GM12865 (cell line): ENCODE results near the gene FOXL3.
"Not testable (repeated sequence)": the region's sequence is repeated elsewhere in the genome, so short reads cannot be mapped to it uniquely, and the experiment has no call there.

Experiments
- DNase-seq: peaks from one replicate; pipeline ENCODE4 v3.0.0; 2010; ENCODE audit warnings: low read depth
- H3K4me3 ChIP-seq: 2 replicates; pipeline ENCODE4 v1.5.1; 2011; ENCODE audit warnings: mild to moderate bottlenecking, low read depth, low read length, control low read depth
- TF ChIP-seq, protein P1 (sequence below): IDR thresholded peaks from 2 replicates; pipeline ENCODE4 v1.5.1; 2011; ENCODE audit warnings: low read length, control low read depth, low read depth, inconsistent platforms; ENCODE audit not compliant: insufficient read depth; ENCODE audit errors: missing control alignments

The FOXL3 gene

GRCh38 chr7:289756-290553 lies at the start of gene FOXL3:
TSS of gene FOXL3 (plus strand) at chr7:290170. CDS start at chr7:290170, 0 bp downstream.
- no peak within 1 kb of the TSS for H3K4me3 ChIP-seq

DNA sequence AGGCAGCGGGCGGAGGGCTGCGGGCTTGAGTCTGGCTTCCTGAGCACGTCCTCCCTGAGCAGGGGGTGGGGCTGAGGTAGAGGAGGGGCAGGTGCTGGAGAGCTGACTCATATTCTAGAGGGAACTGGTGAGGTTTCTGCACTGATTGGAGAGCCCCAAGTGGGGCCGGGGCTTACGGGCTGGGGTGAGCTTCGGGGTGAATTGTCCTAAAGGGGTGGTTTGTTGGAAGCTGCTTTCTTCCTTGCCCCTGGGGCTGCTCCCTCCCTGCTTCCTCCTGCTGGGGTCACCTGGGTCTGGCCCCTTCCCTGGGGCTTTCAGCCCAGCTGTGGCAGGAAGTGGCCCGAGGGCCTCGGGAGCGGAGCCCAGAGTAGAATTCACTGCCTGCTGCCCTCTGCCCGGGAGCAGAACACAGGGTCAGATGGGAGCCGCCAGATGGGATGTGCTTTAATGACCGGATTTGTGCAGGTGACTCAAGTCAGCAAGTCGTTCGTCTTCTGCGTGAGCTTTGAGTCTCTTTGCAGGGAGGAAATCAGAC lies 49.0 kb upstream of the FOXL3 start:
- TF ChIP-seq, protein P1, sequence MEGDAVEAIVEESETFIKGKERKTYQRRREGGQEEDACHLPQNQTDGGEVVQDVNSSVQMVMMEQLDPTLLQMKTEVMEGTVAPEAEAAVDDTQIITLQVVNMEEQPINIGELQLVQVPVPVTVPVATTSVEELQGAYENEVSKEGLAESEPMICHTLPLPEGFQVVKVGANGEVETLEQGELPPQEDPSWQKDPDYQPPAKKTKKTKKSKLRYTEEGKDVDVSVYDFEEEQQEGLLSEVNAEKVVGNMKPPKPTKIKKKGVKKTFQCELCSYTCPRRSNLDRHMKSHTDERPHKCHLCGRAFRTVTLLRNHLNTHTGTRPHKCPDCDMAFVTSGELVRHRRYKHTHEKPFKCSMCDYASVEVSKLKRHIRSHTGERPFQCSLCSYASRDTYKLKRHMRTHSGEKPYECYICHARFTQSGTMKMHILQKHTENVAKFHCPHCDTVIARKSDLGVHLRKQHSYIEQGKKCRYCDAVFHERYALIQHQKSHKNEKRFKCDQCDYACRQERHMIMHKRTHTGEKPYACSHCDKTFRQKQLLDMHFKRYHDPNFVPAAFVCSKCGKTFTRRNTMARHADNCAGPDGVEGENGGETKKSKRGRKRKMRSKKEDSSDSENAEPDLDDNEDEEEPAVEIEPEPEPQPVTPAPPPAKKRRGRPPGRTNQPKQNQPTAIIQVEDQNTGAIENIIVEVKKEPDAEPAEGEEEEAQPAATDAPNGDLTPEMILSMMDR, result no peak
- no peak for DNase-seq
- H3K4me3 ChIP-seq, result no peak overlapping the region

More at GRCh38 chr7:289756-290553, at the start of gene FOXL3:
- no peak for DNase-seq
- TF ChIP-seq, protein P1, result no peak

- no peak overlapping the region for H3K4me3 ChIP-seq
- TF ChIP-seq, protein P1, result no peak
- DNase-seq, result no peak
Measured at GRCh38 chr7:241513-241912, 48.5 kb upstream of the FOXL3 start.

GRCh38 chr7:242826-243579 lies 47.0 kb upstream of the FOXL3 start:
- not testable (repeated sequence) for DNase-seq, H3K4me3 ChIP-seq

GRCh38 chr7:243580-243978 lies 46.4 kb upstream of the FOXL3 start:
- H3K4me3 ChIP-seq, DNase-seq: not testable (repeated sequence)

GRCh38 chr7:244974-245373 lies 45.0 kb upstream of the FOXL3 start:
- TF ChIP-seq, protein P1, result no peak
- H3K4me3 ChIP-seq, result no peak overlapping the region
- no peak for DNase-seq

DNA sequence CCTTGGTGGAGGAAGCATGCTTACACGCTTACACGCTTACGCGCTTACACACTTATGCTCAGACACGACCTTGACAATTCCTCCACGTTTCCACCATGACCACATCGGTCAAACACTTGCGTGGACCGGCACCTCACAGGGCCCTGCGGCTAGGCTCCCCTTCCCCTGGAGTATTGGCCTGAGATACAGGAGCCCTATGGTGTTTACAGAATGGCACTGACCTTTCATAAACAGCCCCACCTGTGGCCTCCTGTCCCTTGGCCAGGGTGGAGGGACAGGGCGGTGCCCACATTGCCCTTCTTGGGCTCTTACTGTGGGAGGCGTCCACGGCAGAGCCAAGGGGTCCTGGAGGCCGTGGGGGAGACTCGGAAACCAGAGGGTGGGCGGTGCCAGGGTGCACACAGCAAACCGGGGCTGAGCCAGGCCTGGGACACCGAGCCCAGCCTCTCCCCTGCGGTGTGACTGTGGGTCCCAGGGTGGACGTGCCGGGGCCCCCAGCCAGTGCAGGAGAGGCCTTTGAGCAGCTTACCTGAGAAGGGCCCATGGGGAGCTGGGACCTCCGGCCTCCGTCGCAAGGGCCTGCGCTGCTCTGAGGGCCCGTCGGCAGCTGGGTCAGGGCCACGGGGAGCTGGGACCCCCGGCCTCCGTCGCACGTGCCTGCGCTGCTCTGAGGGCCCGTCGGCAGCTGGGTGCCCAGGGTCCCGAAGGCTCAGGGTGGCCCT lies 44.2 kb upstream of the FOXL3 start:
- no peak overlapping the region for H3K4me3 ChIP-seq
- no peak for DNase-seq
- TF ChIP-seq, protein P1, result no peak
